Mesendoderm (in vitro differentiated cells): ENCODE results near the gene CADPS2.

Source experiments
- DNase-seq: peaks from one replicate; pipeline ENCODE4 v3.0.0; 2013
- H2AK5ac ChIP-seq: 2 replicates; pipeline ENCODE4 v1.6.1; 2013; ENCODE audit warnings: low read length, inconsistent platforms
- H2BK120ac ChIP-seq: 2 replicates; pipeline ENCODE4 v1.6.1; 2013; ENCODE audit warnings: low read depth, mild to moderate bottlenecking, low read length, moderate library complexity, mixed read lengths
- H2BK15ac ChIP-seq: replicated peaks from 2 replicates; pipeline ENCODE4 v1.6.1; 2013; ENCODE audit warnings: low read depth, mild to moderate bottlenecking, moderate library complexity
- H2BK5ac ChIP-seq: 2 replicates; pipeline ENCODE4 v1.6.1; 2013; ENCODE audit warnings: low read length, inconsistent platforms
- H3K18ac ChIP-seq: 2 replicates; pipeline ENCODE4 v1.6.1; 2013; ENCODE audit warnings: mild to moderate bottlenecking, low read length, mixed read lengths
- H3K23ac ChIP-seq: one replicate; pipeline ENCODE4 v1.6.1; 2013; ENCODE audit warnings: low read length
- H3K27ac ChIP-seq: 2 replicates; pipeline ENCODE4 v1.5.1; 2013; ENCODE audit warnings: low read depth, mild to moderate bottlenecking, inconsistent platforms, low read length, moderate library complexity
- H3K27me3 ChIP-seq: 2 replicates; pipeline ENCODE4 v1.6.1; 2013; ENCODE audit warnings: low read length, control low read depth, mild to moderate bottlenecking, inconsistent platforms; ENCODE audit not compliant: insufficient read depth, poor library complexity
- H3K36me3 ChIP-seq: 2 replicates; pipeline ENCODE4 v1.6.1; 2013; ENCODE audit warnings: low read length, inconsistent platforms; ENCODE audit not compliant: control insufficient read depth, insufficient read depth
- H3K4ac ChIP-seq: one replicate; pipeline ENCODE4 v1.6.1; 2013; ENCODE audit warnings: low read depth, mild to moderate bottlenecking, low read length, moderate library complexity
- H3K4me1 ChIP-seq: 2 replicates; pipeline ENCODE4 v1.6.1; 2013; ENCODE audit warnings: low read depth, low read length, inconsistent platforms; ENCODE audit not compliant: control insufficient read depth
- H3K4me2 ChIP-seq: 2 replicates; pipeline ENCODE4 v1.6.1; 2013; ENCODE audit warnings: low read length
- H3K4me3 ChIP-seq: 2 replicates; pipeline ENCODE4 v1.5.1; 2013; ENCODE audit warnings: mild to moderate bottlenecking, low read length
- H3K56ac ChIP-seq: one replicate; pipeline ENCODE4 v1.6.1; 2013; ENCODE audit warnings: low read length
- H3K79me1 ChIP-seq: 2 replicates; pipeline ENCODE4 v1.6.1; 2013; ENCODE audit warnings: low read length, inconsistent platforms
- H3K79me2 ChIP-seq: 2 replicates; pipeline ENCODE4 v1.6.1; 2013; ENCODE audit warnings: mild to moderate bottlenecking, low read length; ENCODE audit not compliant: control insufficient read depth, insufficient read depth
- H3K9ac ChIP-seq: 2 replicates; pipeline ENCODE4 v1.6.1; 2013; ENCODE audit warnings: low read length, inconsistent platforms
- H4K5ac ChIP-seq: one replicate; pipeline ENCODE4 v1.6.1; 2013; ENCODE audit warnings: low read length
- H4K8ac ChIP-seq: one replicate; pipeline ENCODE4 v1.6.1; 2013; ENCODE audit warnings: low read depth, mild to moderate bottlenecking, control low read depth, low read length, moderate library complexity
- WGBS: extraction: QIAGEN DNeasy Blood & Tissue Kit; methylation state at CpG from one replicate; pipeline ENCODE4 v1.1.7; 2013; ENCODE audit warnings: low lambda C conversion rate, missing lambda C conversion rate; ENCODE audit not compliant: insufficient coverage; ENCODE audit errors: extremely low coverage; 5-methylcytosine and 5-hydroxymethylcytosine counted together

The CADPS2 gene

GRCh38 chr7:122746948-122747347 is 139.3 kb downstream of the CADPS2 start:
- H4K5ac ChIP-seq, result no peak overlapping the region
- peaks cover 1% of the 10 kb centered on the region for H3K4me1 ChIP-seq
- no peak overlapping the region for H4K8ac ChIP-seq
- H3K18ac ChIP-seq, result no peak overlapping the region
- no peak overlapping the region for H3K9ac ChIP-seq
- no peak overlapping the region for H3K4ac ChIP-seq
- no peak overlapping the region for H2BK15ac ChIP-seq
- no peak overlapping the region for H3K4me2 ChIP-seq
- DNase-seq, result no peak
- no peak overlapping the region for H2BK120ac ChIP-seq
- no peak overlapping the region for H3K27ac ChIP-seq
- no CpG with 5 or more reads among the region's 2 CpGs for WGBS
- H3K36me3 ChIP-seq, result no peaks in the 10 kb centered on the region
- H3K4me3 ChIP-seq, result no peak overlapping the region
- H3K79me1 ChIP-seq, result no peaks in the 10 kb centered on the region
- no peaks in the 10 kb centered on the region for H3K27me3 ChIP-seq
- no peak overlapping the region for H3K56ac ChIP-seq
- H3K23ac ChIP-seq, result no peak overlapping the region
- no peak overlapping the region for H2BK5ac ChIP-seq
- H2AK5ac ChIP-seq, result no peak overlapping the region
- H3K79me2 ChIP-seq, result no peaks in the 10 kb centered on the region

GRCh38 chr7:122743211-122743610 is 143.0 kb downstream of the CADPS2 start:
- Histone ChIP-seq H3K4ac (no peak overlapping the region), H3K4me3 (no peak overlapping the region), H3K79me2 (no peaks in the 10 kb centered on the region), H3K27ac (no peak overlapping the region), H3K18ac (no peak overlapping the region), H3K56ac (no peak overlapping the region), H3K79me1 (no peaks in the 10 kb centered on the region), H2BK15ac (no peak overlapping the region), H2BK5ac (no peak overlapping the region), H3K4me1 (peaks cover 1% of the 10 kb centered on the region), H3K23ac (no peak overlapping the region), H2AK5ac (no peak overlapping the region), H2BK120ac (no peak overlapping the region), H3K36me3 (no peaks in the 10 kb centered on the region), H4K8ac (no peak overlapping the region), H3K9ac (no peak overlapping the region), H3K27me3 (no peaks in the 10 kb centered on the region), H4K5ac (no peak overlapping the region), H3K4me2 (no peak overlapping the region)
- DNase-seq, result no peak

DNA sequence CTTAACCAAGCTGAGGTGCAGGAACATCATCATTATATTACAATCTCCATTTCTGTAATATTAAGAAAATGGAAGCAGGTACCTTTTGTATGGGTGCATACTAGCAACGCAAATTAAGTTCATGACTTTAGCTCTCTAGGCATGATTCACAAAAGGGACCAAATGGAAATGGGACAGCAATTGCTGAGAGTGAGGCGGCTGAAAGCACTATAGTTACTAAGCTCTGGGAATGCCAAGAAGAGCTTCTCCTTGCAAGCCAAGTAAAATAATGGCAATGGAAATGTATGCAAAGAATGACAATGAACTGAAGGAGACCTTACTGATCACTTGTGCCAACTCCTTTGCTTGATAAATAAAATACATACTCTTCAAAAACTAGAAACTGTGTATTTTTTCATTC is 147.3 kb downstream of the CADPS2 start:
- Histone ChIP-seq H4K8ac (no peak overlapping the region), H3K27me3 (no peaks in the 10 kb centered on the region), H3K4me2 (no peak overlapping the region), H2AK5ac (no peak overlapping the region), H3K36me3 (no peaks in the 10 kb centered on the region), H3K18ac (no peak overlapping the region), H3K79me2 (no peaks in the 10 kb centered on the region), H3K23ac (no peak overlapping the region), H2BK120ac (no peak overlapping the region), H3K9ac (no peak overlapping the region), H3K27ac (no peak overlapping the region), H3K56ac (no peak overlapping the region), H3K4me3 (no peak overlapping the region), H2BK5ac (no peak overlapping the region), H3K4ac (no peak overlapping the region), H3K79me1 (no peaks in the 10 kb centered on the region), H4K5ac (no peak overlapping the region), H3K4me1 (no peaks in the 10 kb centered on the region), H2BK15ac (no peak overlapping the region)
- WGBS, result no CpG with 5 or more reads among the region's 2 CpGs
- no peak for DNase-seq

- no peak overlapping the region for H4K5ac ChIP-seq
- no peak overlapping the region for H3K4ac ChIP-seq
- H2AK5ac ChIP-seq, result no peak overlapping the region
Observed at GRCh38 chr7:122736183-122736582, 150.1 kb downstream of the CADPS2 start.

GRCh38 chr7:122727759-122728158 is 158.5 kb downstream of the CADPS2 start:
- no peaks in the 10 kb centered on the region for H3K79me2 ChIP-seq
- H3K79me1 ChIP-seq, result no peaks in the 10 kb centered on the region
- no peak overlapping the region for H3K4ac ChIP-seq
- H4K8ac ChIP-seq, result no peak overlapping the region
- WGBS, result no CpG with 5 or more reads among the region's 1 CpG
- no peak overlapping the region for H3K4me2 ChIP-seq
- no peak overlapping the region for H3K9ac ChIP-seq
- H3K56ac ChIP-seq, result no peak overlapping the region
- no peak overlapping the region for H2BK5ac ChIP-seq
- no peak overlapping the region for H3K4me3 ChIP-seq
- H4K5ac ChIP-seq, result no peak overlapping the region
- H3K27ac ChIP-seq, result no peak overlapping the region
- DNase-seq, result no peak
- no peak overlapping the region for H2BK15ac ChIP-seq
- H2BK120ac ChIP-seq, result no peak overlapping the region
- H3K27me3 ChIP-seq, result no peaks in the 10 kb centered on the region
- no peak overlapping the region for H3K23ac ChIP-seq
- H3K36me3 ChIP-seq, result no peaks in the 10 kb centered on the region
- no peak overlapping the region for H3K18ac ChIP-seq
- H3K4me1 ChIP-seq, result no peaks in the 10 kb centered on the region
- no peak overlapping the region for H2AK5ac ChIP-seq

More at GRCh38 chr7:122736183-122736582, 150.1 kb downstream of the CADPS2 start:
- H2BK5ac ChIP-seq, result no peak overlapping the region
- H2BK120ac ChIP-seq, result no peak overlapping the region
- no peaks in the 10 kb centered on the region for H3K4me1 ChIP-seq
- H2BK15ac ChIP-seq, result no peak overlapping the region
- no peak overlapping the region for H3K9ac ChIP-seq
- no peak overlapping the region for H3K56ac ChIP-seq
- no peak overlapping the region for H3K4me3 ChIP-seq
- no peak overlapping the region for H3K4me2 ChIP-seq
- H3K27me3 ChIP-seq, result no peaks in the 10 kb centered on the region
- no peaks in the 10 kb centered on the region for H3K79me1 ChIP-seq
- no peaks in the 10 kb centered on the region for H3K79me2 ChIP-seq
- no peaks in the 10 kb centered on the region for H3K36me3 ChIP-seq
- no CpG with 5 or more reads among the region's 1 CpG for WGBS
- no peak overlapping the region for H3K23ac ChIP-seq
- peak; percentile 58 for DNase-seq
- no peak overlapping the region for H3K18ac ChIP-seq
- H3K27ac ChIP-seq, result no peak overlapping the region
- no peak overlapping the region for H4K8ac ChIP-seq

DNA sequence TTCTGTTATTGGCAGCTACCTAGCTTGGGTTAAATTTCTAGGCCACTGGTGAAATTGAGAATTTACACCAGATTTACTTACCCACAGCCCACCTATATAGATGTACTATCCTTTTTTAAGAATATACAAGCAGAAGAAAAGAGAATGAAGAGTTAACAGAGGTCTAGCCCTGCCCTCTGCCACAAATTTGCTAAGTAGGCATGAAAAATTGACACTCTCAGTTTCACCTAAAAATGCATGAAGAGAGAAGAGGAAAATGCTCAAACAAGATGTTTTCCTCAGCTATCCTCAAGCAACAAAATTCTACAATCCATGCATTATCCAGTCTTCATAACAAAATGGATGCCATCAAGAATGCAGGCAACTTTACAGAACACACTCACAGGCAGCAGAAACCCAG is 158.9 kb downstream of the CADPS2 start:
- Histone ChIP-seq H4K5ac (no peak overlapping the region), H2BK120ac (no peak overlapping the region), H3K4me3 (no peak overlapping the region), H3K18ac (no peak overlapping the region), H3K27ac (no peak overlapping the region), H3K23ac (no peak overlapping the region), H3K79me1 (no peaks in the 10 kb centered on the region), H3K4me1 (no peaks in the 10 kb centered on the region), H2BK5ac (no peak overlapping the region), H3K9ac (no peak overlapping the region), H3K27me3 (no peaks in the 10 kb centered on the region), H2AK5ac (no peak overlapping the region), H3K4ac (no peak overlapping the region), H3K79me2 (no peaks in the 10 kb centered on the region), H2BK15ac (no peak overlapping the region), H3K4me2 (no peak overlapping the region), H4K8ac (no peak overlapping the region), H3K56ac (no peak overlapping the region), H3K36me3 (no peaks in the 10 kb centered on the region)
- no peak for DNase-seq
